ENCODE data around the gene PWWP2A.

DNA sequence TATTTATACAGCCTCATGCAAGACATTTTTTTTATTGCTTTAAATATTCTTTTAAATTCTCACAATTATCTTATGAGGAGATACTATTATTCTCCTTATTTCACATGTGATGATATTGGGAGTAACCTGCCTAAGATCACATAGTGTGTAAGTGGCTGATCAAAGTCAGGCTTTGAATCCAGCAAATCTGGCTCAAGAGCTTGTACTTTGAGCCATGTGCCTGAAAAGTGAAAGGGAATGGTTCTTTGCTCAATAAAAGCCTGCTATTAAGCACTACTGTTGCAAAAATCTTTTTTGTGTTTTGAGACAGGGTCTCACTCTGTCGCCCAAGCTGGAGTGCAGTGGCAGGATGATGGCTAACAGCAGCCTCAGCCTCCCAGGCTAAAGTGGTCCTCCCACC lies 35.1 kb downstream of the PWWP2A start:
- TF ChIP-seq POLR2A (IDR thresholded peaks at IDR 0.05), result no peak
- TF ChIP-seq, protein P1, sequence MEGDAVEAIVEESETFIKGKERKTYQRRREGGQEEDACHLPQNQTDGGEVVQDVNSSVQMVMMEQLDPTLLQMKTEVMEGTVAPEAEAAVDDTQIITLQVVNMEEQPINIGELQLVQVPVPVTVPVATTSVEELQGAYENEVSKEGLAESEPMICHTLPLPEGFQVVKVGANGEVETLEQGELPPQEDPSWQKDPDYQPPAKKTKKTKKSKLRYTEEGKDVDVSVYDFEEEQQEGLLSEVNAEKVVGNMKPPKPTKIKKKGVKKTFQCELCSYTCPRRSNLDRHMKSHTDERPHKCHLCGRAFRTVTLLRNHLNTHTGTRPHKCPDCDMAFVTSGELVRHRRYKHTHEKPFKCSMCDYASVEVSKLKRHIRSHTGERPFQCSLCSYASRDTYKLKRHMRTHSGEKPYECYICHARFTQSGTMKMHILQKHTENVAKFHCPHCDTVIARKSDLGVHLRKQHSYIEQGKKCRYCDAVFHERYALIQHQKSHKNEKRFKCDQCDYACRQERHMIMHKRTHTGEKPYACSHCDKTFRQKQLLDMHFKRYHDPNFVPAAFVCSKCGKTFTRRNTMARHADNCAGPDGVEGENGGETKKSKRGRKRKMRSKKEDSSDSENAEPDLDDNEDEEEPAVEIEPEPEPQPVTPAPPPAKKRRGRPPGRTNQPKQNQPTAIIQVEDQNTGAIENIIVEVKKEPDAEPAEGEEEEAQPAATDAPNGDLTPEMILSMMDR (IDR thresholded peaks at IDR 0.05 in 8 of 11, conservative IDR thresholded peaks at IDR 0.05 in 3 of 11), result no peak
- TF ChIP-seq POLR2AphosphoS5 (IDR thresholded peaks at IDR 0.05), result no peak
